ENCODE measurements around the gene DAD1.

The DAD1 gene

GRCh38 chr14:22614240-22614799, 25.3 kb upstream of the DAD1 start:
- Histone ChIP-seq H3K27ac (ENCODE audit: low read length) (no peak overlapping the region), H3K4me3 (ENCODE audit: low read length) (no peak overlapping the region), H3K9ac (ENCODE audit: low read depth, low read length) (no peak overlapping the region)

DNA sequence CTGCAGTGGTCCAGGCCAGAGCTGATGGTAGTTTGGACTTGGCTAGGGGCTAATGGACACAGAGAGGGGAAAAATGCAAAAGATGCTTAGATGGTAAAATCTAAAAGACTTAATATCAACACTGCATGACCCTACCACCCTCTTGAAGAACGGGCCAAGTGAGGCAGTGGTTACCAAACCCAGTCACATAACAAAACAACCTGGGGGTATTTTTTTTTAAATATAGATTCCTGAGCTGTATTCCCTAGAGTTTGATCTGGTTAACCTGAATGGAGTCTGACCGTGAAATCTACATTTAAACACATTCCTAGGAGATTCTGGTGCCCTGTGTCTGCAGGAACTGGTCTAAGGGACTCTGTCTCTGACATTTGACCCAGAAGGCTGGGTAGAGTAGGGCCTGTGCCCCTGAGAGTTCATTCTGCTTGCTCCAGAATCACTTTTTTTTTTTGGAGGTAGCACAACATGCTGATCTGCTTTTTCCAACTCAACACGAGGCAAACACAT, 24.8 kb upstream of the DAD1 start:
- Histone ChIP-seq H3K4me3 (ENCODE audit: low read length) (no peak overlapping the region), H3K9ac (ENCODE audit: low read depth, low read length) (no peak overlapping the region), H3K9me3 (ENCODE audit: insufficient read depth, low read depth, low read length) (no peaks in the 10 kb centered on the region), H3K36me3 (ENCODE audit: insufficient read depth, low read depth, low read length) (peaks cover 25% of the 10 kb centered on the region), H3K4me1 (ENCODE audit: insufficient read depth, low read length) (peaks cover 11% of the 10 kb centered on the region), H3K27me3 (ENCODE audit: insufficient read depth, low read length) (no peaks in the 10 kb centered on the region), H3K27ac (ENCODE audit: low read length) (no peak overlapping the region)

More at GRCh38 chr14:22614240-22614799, 25.3 kb upstream of the DAD1 start:
- Histone ChIP-seq H3K4me1 (ENCODE audit: insufficient read depth, low read length) (peaks cover 11% of the 10 kb centered on the region), H3K27me3 (ENCODE audit: insufficient read depth, low read length) (no peaks in the 10 kb centered on the region), H3K36me3 (ENCODE audit: insufficient read depth, low read depth, low read length) (peaks cover 23% of the 10 kb centered on the region), H3K9me3 (ENCODE audit: insufficient read depth, low read depth, low read length) (no peaks in the 10 kb centered on the region)

DNA sequence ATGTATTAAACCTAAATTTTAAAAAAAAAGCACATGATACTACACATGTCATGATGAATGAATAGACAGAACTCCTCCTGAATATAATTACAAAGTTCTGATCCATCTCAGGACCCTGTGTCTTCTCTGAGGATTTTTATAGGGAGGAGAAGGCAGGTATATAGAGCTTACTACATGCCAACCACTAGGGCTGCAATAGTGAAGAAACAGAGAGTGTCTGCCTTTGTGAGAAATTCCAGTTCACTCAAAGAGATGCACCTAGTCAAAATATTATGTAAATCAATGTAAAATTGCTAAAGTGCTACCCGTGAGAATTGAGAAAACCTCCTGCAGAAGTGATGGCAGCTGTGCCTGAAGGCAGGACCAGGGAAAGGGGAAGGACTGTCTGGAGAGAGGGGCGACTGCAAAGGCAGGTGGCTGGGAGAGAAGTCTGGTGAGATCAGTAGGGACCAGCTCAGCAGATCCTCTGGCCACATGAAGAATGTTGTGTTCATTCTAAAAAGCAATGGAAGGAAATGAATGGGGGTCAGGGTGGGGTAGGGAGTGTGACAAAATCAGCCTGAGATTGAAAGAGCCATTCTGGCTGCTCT, 24.2 kb upstream of the DAD1 start:
- Histone ChIP-seq H3K27me3 (ENCODE audit: insufficient read depth, low read length) (no peaks in the 10 kb centered on the region), H3K9me3 (ENCODE audit: insufficient read depth, low read depth, low read length) (no peaks in the 10 kb centered on the region), H3K9ac (ENCODE audit: low read depth, low read length) (no peak overlapping the region), H3K4me1 (ENCODE audit: insufficient read depth, low read length) (peaks cover 11% of the 10 kb centered on the region), H3K27ac (ENCODE audit: low read length) (no peak overlapping the region), H3K36me3 (ENCODE audit: insufficient read depth, low read depth, low read length) (peaks cover 28% of the 10 kb centered on the region), H3K4me3 (ENCODE audit: low read length) (no peak overlapping the region)

DNA sequence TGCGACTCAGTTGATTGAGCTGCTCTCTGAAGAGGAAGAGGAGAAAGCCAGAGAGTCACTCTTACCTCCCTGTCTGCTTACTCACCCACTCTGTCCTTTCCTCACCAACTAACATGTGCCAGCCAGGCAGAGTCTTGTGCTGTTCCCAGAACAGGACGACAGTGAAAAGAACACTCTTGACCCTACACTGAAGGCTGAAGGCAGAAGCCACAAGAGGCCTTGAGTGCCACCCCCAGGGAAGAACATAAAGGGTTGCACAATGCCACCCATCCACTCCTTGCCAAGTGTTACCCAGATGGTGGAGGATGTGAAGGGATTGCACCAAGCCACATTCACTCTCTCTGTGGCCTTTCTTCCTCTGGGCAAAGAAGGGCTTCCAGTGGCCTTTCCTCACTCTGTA, 21.9 kb upstream of the DAD1 start:
- H3K27me3 ChIP-seq (ENCODE audit: insufficient read depth, low read length): no peaks in the 10 kb centered on the region
- H3K27ac ChIP-seq (ENCODE audit: low read length): no peak overlapping the region
- H3K4me1 ChIP-seq (ENCODE audit: insufficient read depth, low read length): peaks cover 11% of the 10 kb centered on the region
- no peak overlapping the region for H3K9ac ChIP-seq (ENCODE audit: low read depth, low read length)
- no peak overlapping the region for H3K4me3 ChIP-seq (ENCODE audit: low read length)
- H3K36me3 ChIP-seq (ENCODE audit: insufficient read depth, low read depth, low read length): peaks cover 51% of the 10 kb centered on the region
- H3K9me3 ChIP-seq (ENCODE audit: insufficient read depth, low read depth, low read length): no peaks in the 10 kb centered on the region

GRCh38 chr14:22607291-22607690, 18.3 kb upstream of the DAD1 start:
- Histone ChIP-seq H3K4me1 (ENCODE audit: insufficient read depth, low read length) (no peaks in the 10 kb centered on the region), H3K9ac (ENCODE audit: low read depth, low read length) (no peak overlapping the region), H3K27me3 (ENCODE audit: insufficient read depth, low read length) (no peaks in the 10 kb centered on the region), H3K4me3 (ENCODE audit: low read length) (no peak overlapping the region), H3K9me3 (ENCODE audit: insufficient read depth, low read depth, low read length) (no peaks in the 10 kb centered on the region), H3K36me3 (ENCODE audit: insufficient read depth, low read depth, low read length) (peaks cover 86% of the 10 kb centered on the region), H3K27ac (ENCODE audit: low read length) (no peak overlapping the region)

DNA sequence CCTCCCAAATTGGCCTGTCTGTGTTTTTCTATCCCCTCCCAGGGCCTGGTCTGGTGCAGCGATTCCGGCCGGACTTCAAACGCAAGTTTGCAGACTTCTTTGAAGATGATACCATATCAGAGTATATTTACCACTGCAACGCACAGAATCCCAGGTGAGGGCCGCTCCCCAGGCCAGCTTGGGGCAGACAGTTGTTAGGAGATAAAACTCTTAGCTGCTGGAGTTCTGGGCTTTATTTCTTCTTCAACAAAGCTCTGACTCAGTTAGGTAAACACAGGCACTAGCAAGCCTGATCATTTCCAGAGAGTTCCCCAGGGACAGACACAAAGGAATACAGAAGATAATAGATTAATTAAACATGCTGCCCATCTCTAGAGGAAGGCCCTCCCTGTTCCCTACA, 17.4 kb upstream of the DAD1 start:
- H3K9me3 ChIP-seq (ENCODE audit: insufficient read depth, low read depth, low read length): no peaks in the 10 kb centered on the region
- no peaks in the 10 kb centered on the region for H3K4me1 ChIP-seq (ENCODE audit: insufficient read depth, low read length)
- H3K9ac ChIP-seq (ENCODE audit: low read depth, low read length): no peak overlapping the region
- peaks cover 92% of the 10 kb centered on the region for H3K36me3 ChIP-seq (ENCODE audit: insufficient read depth, low read depth, low read length)
- H3K4me3 ChIP-seq (ENCODE audit: low read length): no peak overlapping the region
- H3K27me3 ChIP-seq (ENCODE audit: insufficient read depth, low read length): no peaks in the 10 kb centered on the region
- H3K27ac ChIP-seq (ENCODE audit: low read length): no peak overlapping the region

- Histone ChIP-seq H3K27me3 (ENCODE audit: insufficient read depth, low read length) (no peaks in the 10 kb centered on the region), H3K36me3 (ENCODE audit: insufficient read depth, low read depth, low read length) (peaks cover 68% of the 10 kb centered on the region), H3K4me3 (ENCODE audit: low read length) (no peak overlapping the region), H3K9ac (ENCODE audit: low read depth, low read length) (no peak overlapping the region), H3K4me1 (ENCODE audit: insufficient read depth, low read length) (peaks cover 6% of the 10 kb centered on the region), H3K27ac (ENCODE audit: low read length) (no peak overlapping the region), H3K9me3 (ENCODE audit: insufficient read depth, low read depth, low read length) (no peaks in the 10 kb centered on the region)
Observed at GRCh38 chr14:22602862-22603261, 13.8 kb upstream of the DAD1 start.

GRCh38 chr14:22601996-22602395, 13.0 kb upstream of the DAD1 start:
- peaks cover 12% of the 10 kb centered on the region for H3K4me1 ChIP-seq (ENCODE audit: insufficient read depth, low read length)
- no peaks in the 10 kb centered on the region for H3K9me3 ChIP-seq (ENCODE audit: insufficient read depth, low read depth, low read length)
- no peak overlapping the region for H3K27ac ChIP-seq (ENCODE audit: low read length)
- peaks cover 59% of the 10 kb centered on the region for H3K36me3 ChIP-seq (ENCODE audit: insufficient read depth, low read depth, low read length)
- no peaks in the 10 kb centered on the region for H3K27me3 ChIP-seq (ENCODE audit: insufficient read depth, low read length)
- no peak overlapping the region for H3K9ac ChIP-seq (ENCODE audit: low read depth, low read length)
- H3K4me3 ChIP-seq (ENCODE audit: low read length): no peak overlapping the region

- H3K4me3 ChIP-seq (ENCODE audit: low read length): no peak overlapping the region
- no peak overlapping the region for H3K27ac ChIP-seq (ENCODE audit: low read length)
- peaks cover 54% of the 10 kb centered on the region for H3K36me3 ChIP-seq (ENCODE audit: insufficient read depth, low read depth, low read length)
- H3K4me1 ChIP-seq (ENCODE audit: insufficient read depth, low read length): peaks cover 12% of the 10 kb centered on the region
- H3K27me3 ChIP-seq (ENCODE audit: insufficient read depth, low read length): no peaks in the 10 kb centered on the region
- no peak overlapping the region for H3K9ac ChIP-seq (ENCODE audit: low read depth, low read length)
- H3K9me3 ChIP-seq (ENCODE audit: insufficient read depth, low read depth, low read length): no peaks in the 10 kb centered on the region
Observed at GRCh38 chr14:22601456-22601855, 12.4 kb upstream of the DAD1 start.

DNA sequence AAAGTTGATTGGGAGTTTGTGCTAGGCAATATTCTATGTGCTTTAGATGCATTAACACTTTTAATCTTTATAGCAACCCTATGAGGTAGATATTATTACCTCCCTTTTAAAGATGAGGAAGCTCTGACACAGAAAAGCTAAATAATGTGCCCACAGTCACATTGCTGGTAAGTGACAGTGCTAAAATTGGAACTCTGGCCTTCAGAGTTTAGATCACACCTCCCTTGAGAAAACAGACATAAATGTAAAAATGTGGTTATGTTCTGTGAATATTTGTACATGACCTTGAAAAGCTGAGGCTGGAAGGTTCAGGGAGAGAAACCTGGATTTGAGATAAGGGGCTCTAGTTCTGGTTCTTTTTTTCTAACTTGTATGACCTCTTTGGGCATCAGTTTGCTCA, 11.0 kb upstream of the DAD1 start:
- Histone ChIP-seq H3K9ac (ENCODE audit: low read depth, low read length) (no peak overlapping the region; the same call in 1 of the 2 replicates), H3K4me3 (ENCODE audit: low read length) (no peak overlapping the region), H3K27me3 (ENCODE audit: insufficient read depth, low read length) (no peaks in the 10 kb centered on the region), H3K9me3 (ENCODE audit: insufficient read depth, low read depth, low read length) (no peaks in the 10 kb centered on the region), H3K4me1 (ENCODE audit: insufficient read depth, low read length) (peaks cover 12% of the 10 kb centered on the region), H3K36me3 (ENCODE audit: insufficient read depth, low read depth, low read length) (peaks cover 40% of the 10 kb centered on the region), H3K27ac (ENCODE audit: low read length) (no peak overlapping the region)

- H3K4me3 ChIP-seq (ENCODE audit: low read length): peak overlapping the region; percentile 97
- H3K36me3 ChIP-seq (ENCODE audit: insufficient read depth, low read depth, low read length): peaks cover 33% of the 10 kb centered on the region
- H3K27me3 ChIP-seq (ENCODE audit: insufficient read depth, low read length): no peaks in the 10 kb centered on the region
- H3K27ac ChIP-seq (ENCODE audit: low read length): peak overlapping the region; percentile 7
- H3K9me3 ChIP-seq (ENCODE audit: insufficient read depth, low read depth, low read length): no peaks in the 10 kb centered on the region
- H3K9ac ChIP-seq (ENCODE audit: low read depth, low read length): peak overlapping the region; percentile 89
- H3K4me1 ChIP-seq (ENCODE audit: insufficient read depth, low read length): peaks cover 12% of the 10 kb centered on the region
Observed at GRCh38 chr14:22599349-22599748, 10.3 kb upstream of the DAD1 start.

DNA sequence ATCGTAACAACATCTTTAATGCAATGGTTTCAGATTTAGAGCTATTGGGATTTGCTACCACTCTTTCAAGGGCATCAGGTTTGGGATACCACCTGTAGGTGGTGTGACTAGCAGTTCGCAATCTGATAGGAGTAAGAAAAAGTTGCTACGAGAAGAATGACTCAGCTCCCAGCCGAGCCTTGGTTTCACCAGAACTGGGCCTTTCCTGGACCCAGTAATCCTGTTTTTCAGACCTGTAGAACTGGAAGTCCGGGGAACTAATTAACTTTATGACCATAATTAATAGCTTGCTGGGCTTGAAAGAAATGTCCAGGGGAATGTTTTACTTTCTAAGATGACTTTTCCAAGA, 9.8 kb upstream of the DAD1 start:
- peak overlapping the region; percentile 7 for H3K27ac ChIP-seq (ENCODE audit: low read length)

More for the DNA sequence above, 9.8 kb upstream of the DAD1 start:
- Histone ChIP-seq H3K36me3 (ENCODE audit: insufficient read depth, low read depth, low read length) (peaks cover 30% of the 10 kb centered on the region), H3K9ac (ENCODE audit: low read depth, low read length) (peak overlapping the region; percentile 89), H3K4me3 (ENCODE audit: low read length) (peak overlapping the region; percentile 97), H3K4me1 (ENCODE audit: insufficient read depth, low read length) (peaks cover 12% of the 10 kb centered on the region), H3K27me3 (ENCODE audit: insufficient read depth, low read length) (no peaks in the 10 kb centered on the region), H3K9me3 (ENCODE audit: insufficient read depth, low read depth, low read length) (no peaks in the 10 kb centered on the region)
